SU-DHL-6 (cell line): ENCODE measurements around the gene OXT.

Experiments used
- CTCF ChIP-seq: fragments of 200-600 bp; sonication (generic); IDR thresholded peaks from one replicate; pipeline ENCODE4 v1.5.1; 2017; ENCODE audit warnings: antibody characterized with exemption, mild to moderate bottlenecking, low read length, moderate library complexity; ENCODE audit not compliant: insufficient read depth, poor library complexity, severe bottlenecking
- EZH2phosphoT487 ChIP-seq: fragments of 200-600 bp; sonication (generic), shearing (Covaris generic); conservative IDR thresholded peaks from 2 replicates; pipeline ENCODE4 v1.6.1; 2018; ENCODE audit warnings: mild to moderate bottlenecking, antibody characterized with exemption, low read length, moderate library complexity, mixed read lengths

GRCh38 chr20:3040086-3040485 lies 31.3 kb upstream of the OXT start:
- TF ChIP-seq CTCF, result no peak
- no peak for TF ChIP-seq EZH2phosphoT487
